ENCODE results near the gene EPN3.

EPN3 gene

DNA sequence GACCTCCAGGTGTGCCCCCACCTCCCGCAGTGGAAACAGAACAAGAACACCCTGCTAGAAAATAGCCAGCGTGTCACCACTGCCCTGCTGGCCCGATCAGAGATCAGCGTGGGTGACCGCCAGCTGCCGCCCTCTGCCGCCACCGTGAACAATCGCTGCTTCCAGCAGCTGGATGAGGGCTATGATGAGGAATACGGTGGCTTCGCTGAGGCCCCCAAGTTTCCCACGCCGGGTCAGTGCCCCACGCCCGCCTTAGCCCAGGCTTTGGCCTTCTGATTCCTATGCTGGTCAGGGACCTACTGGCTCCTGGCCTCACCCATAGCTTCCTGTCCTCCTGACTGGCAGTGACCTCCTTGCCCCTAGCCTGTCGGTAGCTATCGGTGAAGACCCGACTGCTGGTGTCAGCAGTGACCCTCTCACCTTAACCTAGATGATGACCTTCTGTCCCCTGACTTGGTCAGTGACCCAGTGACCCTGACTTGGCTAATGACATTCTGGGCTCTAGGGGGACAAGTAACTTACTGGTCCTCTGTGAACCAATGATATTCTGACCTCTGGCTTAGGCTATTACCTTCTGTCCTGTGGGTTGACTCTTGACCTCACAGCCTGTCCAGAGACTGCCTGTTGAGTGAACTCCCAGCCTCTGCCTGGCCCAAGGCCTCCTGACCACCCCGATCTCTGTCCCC, 16.9 kb downstream of the EPN3 start:
- TF ChIP-seq, protein P1, sequence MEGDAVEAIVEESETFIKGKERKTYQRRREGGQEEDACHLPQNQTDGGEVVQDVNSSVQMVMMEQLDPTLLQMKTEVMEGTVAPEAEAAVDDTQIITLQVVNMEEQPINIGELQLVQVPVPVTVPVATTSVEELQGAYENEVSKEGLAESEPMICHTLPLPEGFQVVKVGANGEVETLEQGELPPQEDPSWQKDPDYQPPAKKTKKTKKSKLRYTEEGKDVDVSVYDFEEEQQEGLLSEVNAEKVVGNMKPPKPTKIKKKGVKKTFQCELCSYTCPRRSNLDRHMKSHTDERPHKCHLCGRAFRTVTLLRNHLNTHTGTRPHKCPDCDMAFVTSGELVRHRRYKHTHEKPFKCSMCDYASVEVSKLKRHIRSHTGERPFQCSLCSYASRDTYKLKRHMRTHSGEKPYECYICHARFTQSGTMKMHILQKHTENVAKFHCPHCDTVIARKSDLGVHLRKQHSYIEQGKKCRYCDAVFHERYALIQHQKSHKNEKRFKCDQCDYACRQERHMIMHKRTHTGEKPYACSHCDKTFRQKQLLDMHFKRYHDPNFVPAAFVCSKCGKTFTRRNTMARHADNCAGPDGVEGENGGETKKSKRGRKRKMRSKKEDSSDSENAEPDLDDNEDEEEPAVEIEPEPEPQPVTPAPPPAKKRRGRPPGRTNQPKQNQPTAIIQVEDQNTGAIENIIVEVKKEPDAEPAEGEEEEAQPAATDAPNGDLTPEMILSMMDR (IDR thresholded peaks at IDR 0.05): no peak

DNA sequence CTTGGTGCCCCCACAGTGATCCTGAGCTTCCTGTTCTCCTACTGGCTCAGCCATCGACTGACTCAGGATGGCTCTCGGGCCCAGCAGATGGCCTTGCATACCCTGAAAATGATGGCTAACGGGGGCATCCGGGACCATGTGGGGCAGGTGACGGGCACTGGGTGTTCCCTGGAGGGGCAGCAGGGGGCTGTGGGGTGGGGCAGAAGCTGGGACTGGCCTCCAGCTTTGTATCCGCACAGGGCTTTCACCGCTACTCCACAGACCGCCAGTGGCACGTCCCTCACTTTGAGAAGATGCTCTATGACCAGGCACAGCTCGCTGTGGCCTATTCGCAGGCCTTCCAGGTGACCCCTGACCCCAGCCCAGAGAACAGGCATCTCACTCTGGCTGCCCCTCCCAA, 17.4 kb downstream of the EPN3 start:
- TF ChIP-seq, protein P1 (IDR thresholded peaks at IDR 0.05): no peak

DNA sequence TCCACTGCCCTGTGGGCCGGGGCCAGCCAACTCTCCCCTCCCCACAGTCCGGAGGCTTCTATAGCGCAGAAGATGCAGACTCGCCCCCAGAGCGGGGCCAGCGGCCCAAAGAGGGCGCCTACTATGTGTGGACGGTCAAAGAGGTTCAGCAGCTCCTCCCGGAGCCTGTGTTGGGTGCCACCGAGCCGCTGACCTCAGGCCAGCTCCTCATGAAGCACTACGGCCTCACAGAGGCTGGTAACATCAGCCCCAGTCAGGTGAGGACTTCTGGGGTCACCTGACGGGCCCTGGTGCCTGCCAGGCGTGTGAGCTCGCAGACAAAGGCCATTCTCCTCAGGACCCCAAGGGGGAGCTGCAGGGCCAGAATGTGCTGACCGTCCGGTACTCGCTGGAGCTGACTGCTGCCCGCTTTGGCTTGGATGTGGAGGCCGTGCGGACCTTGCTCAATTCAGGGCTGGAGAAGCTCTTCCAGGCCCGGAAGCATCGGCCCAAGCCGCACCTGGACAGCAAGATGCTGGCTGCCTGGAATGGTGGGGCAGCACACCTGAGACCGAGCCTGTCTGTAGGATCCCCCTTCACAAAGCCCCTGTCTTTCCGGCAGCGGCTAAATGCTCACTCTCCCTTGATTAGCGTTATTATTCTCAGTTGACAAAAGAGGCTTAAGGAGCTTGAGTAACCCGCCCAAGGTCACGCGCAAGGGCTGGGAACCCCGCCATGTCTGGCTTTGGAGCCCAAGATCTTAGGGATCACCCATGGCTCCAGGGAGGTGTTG, 18.3 kb downstream of the EPN3 start:
- TF ChIP-seq, protein P1 (IDR thresholded peaks at IDR 0.05): peak; percentile 68

DNA sequence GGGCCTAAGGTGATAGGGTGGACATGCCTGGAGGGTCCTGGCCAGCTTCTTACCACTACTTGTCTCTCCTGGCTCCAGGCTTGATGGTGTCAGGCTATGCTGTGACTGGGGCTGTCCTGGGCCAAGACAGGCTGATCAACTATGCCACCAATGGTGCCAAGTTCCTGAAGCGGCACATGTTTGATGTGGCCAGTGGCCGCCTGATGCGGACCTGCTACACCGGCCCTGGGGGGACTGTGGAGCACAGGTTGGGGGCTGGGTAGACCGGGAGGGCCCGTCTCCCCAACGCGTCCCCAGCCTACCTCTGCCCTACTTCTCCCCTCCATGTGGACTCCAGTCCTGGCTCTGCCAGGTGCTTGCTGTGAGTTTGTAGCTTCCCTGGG, 18.9 kb downstream of the EPN3 start:
- TF ChIP-seq, protein P1 (IDR thresholded peaks at IDR 0.05): no peak

DNA sequence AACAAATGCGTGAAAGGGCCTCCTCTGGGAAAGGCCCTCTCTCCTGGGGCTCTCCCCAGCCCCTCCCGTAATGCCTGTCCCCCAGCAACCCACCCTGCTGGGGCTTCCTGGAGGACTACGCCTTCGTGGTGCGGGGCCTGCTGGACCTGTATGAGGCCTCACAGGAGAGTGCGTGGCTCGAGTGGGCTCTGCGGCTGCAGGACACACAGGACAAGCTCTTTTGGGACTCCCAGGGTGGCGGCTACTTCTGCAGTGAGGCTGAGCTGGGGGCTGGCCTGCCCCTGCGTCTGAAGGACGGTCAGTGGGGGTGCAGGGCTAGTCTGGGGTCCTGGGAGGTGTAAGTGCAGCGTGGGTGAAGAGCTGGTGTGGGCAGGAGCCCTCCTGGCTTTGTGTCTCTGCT, 19.3 kb downstream of the EPN3 start:
- TF ChIP-seq, protein P1 (IDR thresholded peaks at IDR 0.05): no peak

DNA sequence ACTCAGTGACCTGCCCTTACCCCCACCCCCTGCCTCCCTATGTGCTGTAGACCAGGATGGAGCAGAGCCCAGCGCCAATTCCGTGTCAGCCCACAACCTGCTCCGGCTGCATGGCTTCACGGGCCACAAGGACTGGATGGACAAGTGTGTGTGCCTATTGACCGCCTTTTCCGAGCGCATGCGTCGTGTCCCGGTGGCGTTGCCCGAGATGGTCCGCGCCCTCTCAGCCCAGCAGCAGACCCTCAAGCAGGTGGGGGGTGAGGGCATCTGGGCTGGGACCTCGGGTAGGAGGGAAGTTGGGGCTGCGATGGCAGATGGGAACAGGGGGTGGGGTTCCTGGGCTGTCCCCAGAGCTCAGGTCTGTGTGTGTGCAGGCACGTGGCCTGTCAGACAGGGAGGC, 21.7 kb downstream of the EPN3 start:
- TF ChIP-seq, protein P1 (IDR thresholded peaks at IDR 0.05): no peak

DNA sequence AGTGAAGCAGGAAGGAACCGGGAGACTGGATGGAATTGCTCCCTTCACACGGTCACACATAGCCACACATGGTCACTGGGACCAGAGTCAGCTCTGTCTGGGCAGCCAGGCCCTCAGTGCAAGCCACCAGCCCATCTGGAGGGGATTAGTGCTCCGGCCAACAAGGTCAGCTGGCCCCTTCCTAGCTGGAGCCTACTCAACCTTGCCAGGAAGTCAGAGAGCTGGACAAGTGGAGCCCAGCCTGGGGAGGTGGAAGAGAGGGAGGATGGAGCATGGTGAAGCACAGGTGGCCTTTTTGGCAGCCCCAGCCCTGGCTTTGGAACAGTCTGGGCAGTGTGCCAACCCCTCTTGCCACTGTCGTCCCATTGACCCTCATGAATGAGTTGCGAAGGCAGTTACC, 24.3 kb downstream of the EPN3 start:
- TF ChIP-seq, protein P1 (IDR thresholded peaks at IDR 0.05): no peak

Data from LNCAP (cell line).